CD4-positive, alpha-beta T cell (primary cell): ENCODE measurements around the gene TAS2R60. TPM values are rescaled to one million over a fixed set of nuclear protein-coding genes. Genes with fewer than 3 reads are reported as not detected.

ENCODE experiments used
- ATAC-seq: fragments of 200-7000 bp; cut with Tn5 transposase; one replicate; pipeline ENCODE4 v1.10.0; 2022; ENCODE audit warnings: mild to moderate bottlenecking; ENCODE audit not compliant: poor library complexity
- CTCF ChIA-PET: fragments of 350-600 bp; sonication (Branson Sonifier 250); formaldehyde crosslinking; loops from one replicate; lab custom pipeline; 2021; ENCODE audit warnings: antibody characterized with exemption, inconsistent platforms; lab: Charles Lee
- POLR2A ChIA-PET: fragments of 350-600 bp; sonication (Branson Sonifier 250); formaldehyde crosslinking; loops from one replicate; lab custom pipeline; 2021; ENCODE audit warnings: antibody characterized with exemption, inconsistent platforms; lab: Charles Lee
- DNase-seq, 14 experiments: peaks; one replicate each; pipeline ENCODE4 v3.0.0-alpha.2; 2013 to 2020; ENCODE audit warnings: mixed read lengths in 2 of 14
- H3K27ac ChIP-seq, 2 donors: one replicate each; pipeline versions ENCODE4 v1.5.1 to v1.7.0; 2013; ENCODE audit warnings: low read length in 2 of 2, low read depth in 1 of 2, mild to moderate bottlenecking in 1 of 2
- H3K27me3 ChIP-seq, 2 experiments: 1 replicate in 1 of 2; 2 replicates in 1 of 2; pipeline versions ENCODE4 v1.6.1 to v1.7.0; 2013; ENCODE audit warnings: low read length in 2 of 2, control low read depth in 1 of 2, mild to moderate bottlenecking in 1 of 2, moderate library complexity in 1 of 2; ENCODE audit not compliant: insufficient read depth in 2 of 2, control insufficient read depth in 1 of 2
- H3K36me3 ChIP-seq: one replicate; pipeline ENCODE4 v1.6.1; 2013; ENCODE audit warnings: low read length, control low read depth; ENCODE audit not compliant: insufficient read depth
- H3K4me1 ChIP-seq: one replicate; pipeline ENCODE4 v1.6.1; 2013; ENCODE audit warnings: low read length, control low read depth; ENCODE audit not compliant: insufficient read depth
- H3K4me3 ChIP-seq: one replicate; pipeline ENCODE4 v1.5.1; 2013; ENCODE audit warnings: mild to moderate bottlenecking, low read length, moderate library complexity
- H3K9me3 ChIP-seq, 2 experiments: 1 replicate in 1 of 2; 2 replicates in 1 of 2; pipeline versions ENCODE4 v1.6.1 to v1.7.0; 2013; ENCODE audit warnings: low read length in 2 of 2, mild to moderate bottlenecking in 2 of 2, control low read depth in 1 of 2, moderate library complexity in 1 of 2; ENCODE audit not compliant: control insufficient read depth in 1 of 2, insufficient read depth in 1 of 2
- H3K27ac Mint-ChIP-seq: one replicate; pipeline ENCODE4 v1.8.0; 2020; ENCODE audit warnings: mixed read lengths
- H3K27me3 Mint-ChIP-seq: one replicate; pipeline ENCODE4 v1.8.0; 2021; ENCODE audit warnings: mixed read lengths
- H3K36me3 Mint-ChIP-seq: one replicate; pipeline ENCODE4 v1.8.0; 2021; ENCODE audit warnings: low read depth, mixed read lengths
- H3K4me1 Mint-ChIP-seq: one replicate; pipeline ENCODE4 v1.8.0; 2021; ENCODE audit warnings: low read depth, mixed read lengths
- H3K4me3 Mint-ChIP-seq: one replicate; pipeline ENCODE4 v1.8.0; 2020; ENCODE audit warnings: mild to moderate bottlenecking, mixed read lengths
- H3K9me3 Mint-ChIP-seq: one replicate; pipeline ENCODE4 v1.8.0; 2020; ENCODE audit warnings: mixed read lengths
- CTCF ChIP-seq: fragments of 200-600 bp; IDR thresholded peaks from one replicate; pipeline ENCODE4 v1.8.0; 2022; ENCODE audit warnings: antibody characterized with exemption, mild to moderate bottlenecking
- intact Hi-C, 2 experiments: fragments of 100-400 bp; cut with DNase I in 1 of 2; cut with micrococcal nuclease in 1 of 2; formaldehyde crosslinking; loops; one replicate each; pipeline versions ENCODE4 v1.15.1 to v1.9.0; 2023 to 2025; cut with DNase I, micrococcal nuclease
- total RNA-seq, 174 experiments: library from RNA in 2 of 174; stranded (reverse) in 2 of 174; gene quantifications; one replicate each; pipeline ENCODE4 v1.2.3 and lab custom pipeline; 2021 to 2026

TAS2R60 gene
- total RNA-seq, 2 experiments from 2014 or later: 0.47 to 0.61 TPM

GRCh38 chr7:143451746-143452145, 8.5 kb downstream of the TAS2R60 start:
- no peaks in the 10 kb centered on the region for H3K36me3 ChIP-seq
- H3K27me3 ChIP-seq: no peaks in the 10 kb centered on the region
- no peak overlapping the region for H3K4me3 ChIP-seq
- DNase-seq (no peak), ATAC-seq (no peak)
- no peak for TF ChIP-seq CTCF
- peaks cover 31% of the 10 kb centered on the region for H3K36me3 Mint-ChIP-seq
- POLR2A ChIA-PET: interaction anchor here (0.6 kb wide), 1 partner anchor 1858 kb away, joined by 4 read pairs; no protein-coding TSS in a partner anchor
- no peaks in the 10 kb centered on the region for H3K4me1 ChIP-seq
- CTCF ChIA-PET: interaction anchor here (0.9 kb wide), 1 partner anchor 20 kb away, joined by 3 read pairs; no protein-coding TSS in a partner anchor
- no peaks in the 10 kb centered on the region for H3K9me3 ChIP-seq
- no peaks in the 10 kb centered on the region for H3K9me3 Mint-ChIP-seq
- H3K27ac Mint-ChIP-seq: no peak overlapping the region
- intact Hi-C loops: no loop called here
- H3K27ac ChIP-seq: no peak overlapping the region
- H3K27me3 Mint-ChIP-seq: no peaks in the 10 kb centered on the region
- peaks cover 23% of the 10 kb centered on the region for H3K4me1 Mint-ChIP-seq
- H3K4me3 Mint-ChIP-seq: no peak overlapping the region

- Mint-ChIP-seq H3K4me1 (peaks cover 23% of the 10 kb centered on the region), H3K4me3 (no peak overlapping the region), H3K27me3 (no peaks in the 10 kb centered on the region), H3K36me3 (peaks cover 39% of the 10 kb centered on the region), H3K27ac (no peak overlapping the region), H3K9me3 (no peaks in the 10 kb centered on the region)
- ATAC-seq (no peak), DNase-seq (no peak)
- Histone ChIP-seq H3K27me3 (no peaks in the 10 kb centered on the region), H3K9me3 (no peaks in the 10 kb centered on the region), H3K27ac (no peak overlapping the region), H3K36me3 (no peaks in the 10 kb centered on the region), H3K4me3 (no peak overlapping the region), H3K4me1 (no peaks in the 10 kb centered on the region)
- intact Hi-C loops: no loop called here
- ChIA-PET CTCF (interaction anchor here (0.9 kb wide), 1 partner anchor 19 kb away, joined by 3 read pairs; no protein-coding TSS in a partner anchor), POLR2A (no interaction called here)
- no peak for TF ChIP-seq CTCF
Observed at GRCh38 chr7:143452495-143452894, 9.2 kb downstream of the TAS2R60 start.

GRCh38 chr7:143454091-143454680, 10.9 kb downstream of the TAS2R60 start:
- H3K27ac Mint-ChIP-seq: no peak overlapping the region
- peaks cover 45% of the 10 kb centered on the region for H3K36me3 Mint-ChIP-seq
- CTCF ChIA-PET: no interaction called here
- no peak for TF ChIP-seq CTCF
- no peaks in the 10 kb centered on the region for H3K9me3 ChIP-seq
- H3K27me3 Mint-ChIP-seq: no peaks in the 10 kb centered on the region
- H3K4me1 Mint-ChIP-seq: peaks cover 23% of the 10 kb centered on the region
- H3K27ac ChIP-seq: no peak overlapping the region
- H3K4me3 Mint-ChIP-seq: no peak overlapping the region
- no peaks in the 10 kb centered on the region for H3K9me3 Mint-ChIP-seq
- no peak overlapping the region for H3K4me3 ChIP-seq
- intact Hi-C loops: no loop called here
- no peaks in the 10 kb centered on the region for H3K4me1 ChIP-seq
- H3K27me3 ChIP-seq: no peaks in the 10 kb centered on the region
- POLR2A ChIA-PET: no interaction called here
- DNase-seq (no peak), ATAC-seq (no peak)
- H3K36me3 ChIP-seq: no peaks in the 10 kb centered on the region
